GM23338 (cell line): ENCODE data around the gene CX3CL1. TPM values are rescaled to one million over a fixed set of nuclear protein-coding genes. Genes with fewer than 3 reads are reported as not detected.

Experiments
- CREB1 ChIP-seq: fragments of 250-450 bp; sonication (Bioruptor Pico); IDR thresholded peaks from 2 replicates; pipeline ENCODE4 v1.5.0; 2020; ENCODE audit warnings: low read depth, mild to moderate bottlenecking, moderate library complexity
- CTCF ChIP-seq, 2 experiments: fragments of 200-600 bp in 1 of 2; sonication (generic) in 1 of 2; conservative IDR thresholded peaks; 2 replicates each; pipeline versions ENCODE4 v1.5.1 to v1.6.1; 2016 to 2017; ENCODE audit warnings: antibody characterized with exemption in 2 of 2, low read depth in 2 of 2, mild to moderate bottlenecking in 2 of 2, moderate library complexity in 1 of 2
- ETS1 ChIP-seq: IDR thresholded peaks from 2 replicates; pipeline ENCODE4 v1.6.1; 2016; ENCODE audit warnings: antibody characterized with exemption
- EZH2 ChIP-seq: fragments of 200-600 bp; sonication (generic); IDR thresholded peaks from one replicate; pipeline ENCODE4 v1.8.0; 2017; ENCODE audit warnings: antibody characterized with exemption, mild to moderate bottlenecking, low read depth; ENCODE audit not compliant: unreplicated experiment
- EZH2phosphoT487 ChIP-seq: fragments of 200-600 bp; sonication (generic); IDR thresholded peaks from one replicate; pipeline ENCODE4 v1.8.1; 2018; ENCODE audit warnings: antibody characterized with exemption; ENCODE audit not compliant: unreplicated experiment
- JUNB ChIP-seq: IDR thresholded peaks from one replicate; pipeline ENCODE4 v1.6.1; 2016; ENCODE audit warnings: antibody characterized with exemption; ENCODE audit not compliant: unreplicated experiment
- NANOG ChIP-seq: IDR thresholded peaks from 2 replicates; pipeline ENCODE4 v1.6.1; 2016; ENCODE audit warnings: antibody characterized with exemption, borderline replicate concordance
- POLR2AphosphoS5 ChIP-seq: IDR thresholded peaks from 2 replicates; pipeline ENCODE4 v1.6.1; 2016; ENCODE audit warnings: antibody characterized with exemption, low read depth
- REST ChIP-seq: IDR thresholded peaks from one replicate; pipeline ENCODE4 v1.6.1; 2018; ENCODE audit warnings: antibody characterized with exemption; ENCODE audit not compliant: unreplicated experiment
- STAT1 ChIP-seq: IDR thresholded peaks from one replicate; pipeline ENCODE4 v1.6.1; 2016; ENCODE audit warnings: antibody characterized with exemption; ENCODE audit not compliant: unreplicated experiment
- ZNF114 ChIP-seq: fragments of 250-450 bp; sonication (Bioruptor Pico); IDR thresholded peaks from 2 replicates; pipeline ENCODE4 v1.5.0; 2020; ENCODE audit warnings: mild to moderate bottlenecking, moderate library complexity
- ZNF331 ChIP-seq: fragments of 250-450 bp; sonication (Bioruptor Pico); IDR thresholded peaks from 2 replicates; pipeline ENCODE4 v1.5.0; 2020; ENCODE audit warnings: low read depth, mild to moderate bottlenecking, moderate library complexity
- polyA plus RNA-seq: library from polyadenylated mRNA; unstranded; fragments of >200 nt; fragmentation: Nextera tagmentation; extraction: Ambion mirVana; gene quantifications from 2 replicates; pipeline ENCODE4 v1.2.1, GENCODE V29; 2016
- total RNA-seq: library from RNA; depleted of rRNA; stranded (reverse); fragments of >200 nt; shearing (Covaris generic); gene quantifications from 2 replicates; pipeline ENCODE4 v1.2.3, GENCODE V29; 2014

The CX3CL1 gene
- total and polyA plus RNA-seq, 2 experiments from 2014 or later = 0.24 to 2.8 TPM

- TF ChIP-seq REST (no peak), EZH2phosphoT487 (no peak), CTCF (conservative IDR thresholded peaks at IDR 0.05; ENCODE audit: low read depth in 2 of 2) (no peak), JUNB (no peak), ETS1 (no peak), ZNF114 (CRISPR knock-in tag) (no peak), ZNF331 (CRISPR knock-in tag) (no peak), EZH2 (no peak), POLR2AphosphoS5 (no peak), CREB1 (CRISPR knock-in tag) (no peak), NANOG (no peak), STAT1 (no peak)
Observed at GRCh38 chr16:57373117-57373947, 1.0 kb downstream of the CX3CL1 start (continued).
